ENCODE results near the gene MAP2K6. TPM values are rescaled to one million over a fixed set of nuclear protein-coding genes. Genes with fewer than 3 reads are reported as not detected.

MAP2K6 gene
- total RNA-seq, 1 donor from 2014 or later = 10.1 TPM

DNA sequence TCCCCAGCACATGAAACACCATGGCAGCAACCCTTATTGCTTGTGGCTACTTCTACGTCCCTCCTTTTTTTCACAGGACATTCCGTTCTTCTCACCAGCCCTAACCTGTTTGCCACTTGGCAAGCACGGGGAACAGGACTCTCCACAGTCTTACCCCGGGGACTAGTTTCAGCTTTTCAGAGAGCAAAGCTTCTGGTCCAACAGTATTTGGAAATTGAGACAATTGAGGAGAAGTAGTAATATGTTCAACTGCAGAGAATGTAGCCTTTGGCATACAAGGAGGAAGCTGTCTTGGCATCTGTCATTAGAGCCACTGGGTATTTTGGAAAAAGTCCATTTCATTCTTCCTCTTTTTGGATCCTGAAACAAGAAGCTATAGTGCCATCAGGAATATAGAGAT, 65.7 kb downstream of the MAP2K6 start:
- no peak overlapping the region for H3K4me3 ChIP-seq (ENCODE audit: insufficient read depth, low read depth, low read length)
- Mint-ChIP-seq H3K36me3 (ENCODE audit: low read depth, unreplicated experiment) (no peaks in the 10 kb centered on the region), H3K9me3 (ENCODE audit: unreplicated experiment) (no peaks in the 10 kb centered on the region), H3K4me3 (ENCODE audit: unreplicated experiment) (no peak overlapping the region), H3K27me3 (ENCODE audit: low read depth, unreplicated experiment) (no peaks in the 10 kb centered on the region), H3K27ac (ENCODE audit: unreplicated experiment) (no peak overlapping the region), H3K4me1 (ENCODE audit: low read depth, unreplicated experiment) (peaks cover 2% of the 10 kb centered on the region)
- H3K9me3 ChIP-seq (ENCODE audit: insufficient read depth, low read depth, low read length) = peaks cover 3% of the 10 kb centered on the region
- H4K20me1 ChIP-seq (ENCODE audit: insufficient read depth, low read length) = no peaks in the 10 kb centered on the region
- no peaks in the 10 kb centered on the region for H3K36me3 ChIP-seq (ENCODE audit: insufficient read depth, low read length)
- TF ChIP-seq, protein P1, sequence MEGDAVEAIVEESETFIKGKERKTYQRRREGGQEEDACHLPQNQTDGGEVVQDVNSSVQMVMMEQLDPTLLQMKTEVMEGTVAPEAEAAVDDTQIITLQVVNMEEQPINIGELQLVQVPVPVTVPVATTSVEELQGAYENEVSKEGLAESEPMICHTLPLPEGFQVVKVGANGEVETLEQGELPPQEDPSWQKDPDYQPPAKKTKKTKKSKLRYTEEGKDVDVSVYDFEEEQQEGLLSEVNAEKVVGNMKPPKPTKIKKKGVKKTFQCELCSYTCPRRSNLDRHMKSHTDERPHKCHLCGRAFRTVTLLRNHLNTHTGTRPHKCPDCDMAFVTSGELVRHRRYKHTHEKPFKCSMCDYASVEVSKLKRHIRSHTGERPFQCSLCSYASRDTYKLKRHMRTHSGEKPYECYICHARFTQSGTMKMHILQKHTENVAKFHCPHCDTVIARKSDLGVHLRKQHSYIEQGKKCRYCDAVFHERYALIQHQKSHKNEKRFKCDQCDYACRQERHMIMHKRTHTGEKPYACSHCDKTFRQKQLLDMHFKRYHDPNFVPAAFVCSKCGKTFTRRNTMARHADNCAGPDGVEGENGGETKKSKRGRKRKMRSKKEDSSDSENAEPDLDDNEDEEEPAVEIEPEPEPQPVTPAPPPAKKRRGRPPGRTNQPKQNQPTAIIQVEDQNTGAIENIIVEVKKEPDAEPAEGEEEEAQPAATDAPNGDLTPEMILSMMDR (IDR thresholded peaks at IDR 0.05; ENCODE audit: insufficient read depth, low read depth, low read length) = no peak
- no peak for TF ChIP-seq EZH2 (IDR thresholded peaks at IDR 0.05; ENCODE audit: insufficient read depth, low read length)
- no peak overlapping the region for H3K9ac ChIP-seq (ENCODE audit: low read length)
- H3K27me3 ChIP-seq (ENCODE audit: insufficient read depth, low read length) = no peaks in the 10 kb centered on the region
- H3K79me2 ChIP-seq (ENCODE audit: insufficient read depth, low read length) = no peaks in the 10 kb centered on the region
- no peak for FAIRE-seq
- no peak overlapping the region for H3K27ac ChIP-seq (ENCODE audit: low read depth, low read length)
- H3K4me1 ChIP-seq (ENCODE audit: insufficient read depth, low read length) = no peaks in the 10 kb centered on the region
- no peak overlapping the region for H2AFZ ChIP-seq (ENCODE audit: low read depth, low read length)
- no peak overlapping the region for H3K4me2 ChIP-seq (ENCODE audit: low read length)
- no peak for DNase-seq (ENCODE audit: low read depth)

DNA sequence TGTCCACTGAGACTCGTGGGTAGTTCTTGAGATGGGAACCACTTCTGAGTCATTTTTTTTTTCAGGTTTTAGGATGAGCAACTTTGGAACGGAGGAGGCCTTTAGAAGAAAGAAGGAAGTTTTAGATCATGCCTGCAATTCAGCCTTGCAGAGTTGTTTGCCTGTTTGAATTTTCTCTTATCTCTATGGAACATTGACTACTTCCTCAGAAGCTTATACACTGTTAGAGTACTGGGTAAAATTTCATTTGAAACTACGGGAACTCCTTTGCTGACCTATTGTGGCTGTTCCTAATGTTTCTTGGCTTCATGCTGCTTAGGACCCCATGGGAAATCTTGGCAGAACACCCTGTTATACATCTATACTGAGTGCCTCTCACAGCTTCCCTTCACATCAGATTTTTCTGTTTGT, 70.8 kb downstream of the MAP2K6 start:
- peaks cover 13% of the 10 kb centered on the region for H3K4me1 Mint-ChIP-seq (ENCODE audit: low read depth, unreplicated experiment)
- H3K4me1 ChIP-seq (ENCODE audit: insufficient read depth, low read length) = no peaks in the 10 kb centered on the region
- no peaks in the 10 kb centered on the region for H3K36me3 Mint-ChIP-seq (ENCODE audit: low read depth, unreplicated experiment)
- no peak overlapping the region for H3K4me2 ChIP-seq (ENCODE audit: low read length)
- no peaks in the 10 kb centered on the region for H3K27me3 ChIP-seq (ENCODE audit: insufficient read depth, low read length)
- no peaks in the 10 kb centered on the region for H3K27me3 Mint-ChIP-seq (ENCODE audit: low read depth, unreplicated experiment)
- H3K4me3 ChIP-seq (ENCODE audit: insufficient read depth, low read depth, low read length) = no peak overlapping the region
- no peak for FAIRE-seq
- H3K9me3 Mint-ChIP-seq (ENCODE audit: unreplicated experiment) = no peaks in the 10 kb centered on the region
- no peak overlapping the region for H3K4me3 Mint-ChIP-seq (ENCODE audit: unreplicated experiment)
- H3K36me3 ChIP-seq (ENCODE audit: insufficient read depth, low read length) = no peaks in the 10 kb centered on the region
- H2AFZ ChIP-seq (ENCODE audit: low read depth, low read length) = no peak overlapping the region
- H4K20me1 ChIP-seq (ENCODE audit: insufficient read depth, low read length) = no peaks in the 10 kb centered on the region
- peaks cover under 1% of the 10 kb centered on the region for H3K9me3 ChIP-seq (ENCODE audit: insufficient read depth, low read depth, low read length)
- no peak overlapping the region for H3K27ac ChIP-seq (ENCODE audit: low read depth, low read length)
- H3K27ac Mint-ChIP-seq (ENCODE audit: unreplicated experiment) = no peak overlapping the region
- H3K9ac ChIP-seq (ENCODE audit: low read length) = no peak overlapping the region
- no peak for DNase-seq (ENCODE audit: low read depth)
- TF ChIP-seq EZH2 (IDR thresholded peaks at IDR 0.05; ENCODE audit: insufficient read depth, low read length) = no peak
- TF ChIP-seq, protein P1 (IDR thresholded peaks at IDR 0.05; ENCODE audit: insufficient read depth, low read depth, low read length) = no peak
- no peaks in the 10 kb centered on the region for H3K79me2 ChIP-seq (ENCODE audit: insufficient read depth, low read length)

DNA sequence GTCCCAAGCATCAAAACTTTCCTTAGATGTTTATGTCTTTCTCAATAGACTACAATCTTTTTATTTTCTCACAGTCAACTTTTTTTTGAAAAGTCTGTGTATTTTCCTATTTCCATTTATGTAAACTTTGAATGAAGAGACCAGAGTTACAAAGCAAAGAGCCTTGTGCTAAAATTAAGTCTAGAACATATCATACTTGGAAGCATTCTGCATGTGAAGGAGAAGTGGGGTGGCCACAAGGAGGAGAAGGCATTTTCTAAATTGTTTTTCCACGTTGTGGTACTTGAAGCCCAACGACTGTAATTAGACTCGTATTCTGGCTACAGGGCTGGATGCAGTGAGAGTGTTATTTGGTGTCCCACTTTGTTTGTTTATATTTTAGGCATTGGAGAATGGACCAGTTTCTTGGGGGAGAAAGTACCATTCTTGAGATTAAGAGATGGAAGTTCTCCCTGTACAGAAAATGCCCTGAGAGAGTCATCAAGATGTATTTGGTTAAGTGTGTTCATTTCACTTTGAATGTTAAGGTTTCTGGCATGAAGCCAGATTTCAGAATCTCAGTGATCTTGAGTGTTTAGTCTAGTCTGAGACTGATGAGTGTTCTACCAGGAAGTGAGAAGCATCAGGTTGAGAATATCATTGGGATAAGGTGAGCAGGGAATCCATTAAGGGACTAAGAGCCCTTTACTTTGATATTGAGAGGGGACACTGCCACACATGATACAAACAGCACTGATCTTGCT, 71.6 kb downstream of the MAP2K6 start:
- no peak overlapping the region for H3K4me2 ChIP-seq (ENCODE audit: low read length)
- H3K9me3 ChIP-seq (ENCODE audit: insufficient read depth, low read depth, low read length) = no peaks in the 10 kb centered on the region
- no peak overlapping the region for H3K9ac ChIP-seq (ENCODE audit: low read length)
- no peaks in the 10 kb centered on the region for H3K4me1 ChIP-seq (ENCODE audit: insufficient read depth, low read length)
- no peak overlapping the region for H2AFZ ChIP-seq (ENCODE audit: low read depth, low read length)
- Mint-ChIP-seq H3K4me1 (ENCODE audit: low read depth, unreplicated experiment) (peaks cover 13% of the 10 kb centered on the region), H3K36me3 (ENCODE audit: low read depth, unreplicated experiment) (no peaks in the 10 kb centered on the region), H3K9me3 (ENCODE audit: unreplicated experiment) (no peaks in the 10 kb centered on the region), H3K27ac (ENCODE audit: unreplicated experiment) (no peak overlapping the region), H3K4me3 (ENCODE audit: unreplicated experiment) (no peak overlapping the region), H3K27me3 (ENCODE audit: low read depth, unreplicated experiment) (no peaks in the 10 kb centered on the region)
- H3K36me3 ChIP-seq (ENCODE audit: insufficient read depth, low read length) = no peaks in the 10 kb centered on the region
- no peaks in the 10 kb centered on the region for H3K79me2 ChIP-seq (ENCODE audit: insufficient read depth, low read length)
- no peaks in the 10 kb centered on the region for H4K20me1 ChIP-seq (ENCODE audit: insufficient read depth, low read length)
- FAIRE-seq (no peak), DNase-seq (ENCODE audit: low read depth) (peak; percentile 38)
- H3K27me3 ChIP-seq (ENCODE audit: insufficient read depth, low read length) = no peaks in the 10 kb centered on the region
- no peak for TF ChIP-seq EZH2 (IDR thresholded peaks at IDR 0.05; ENCODE audit: insufficient read depth, low read length)
- TF ChIP-seq, protein P1 (IDR thresholded peaks at IDR 0.05; ENCODE audit: insufficient read depth, low read depth, low read length) = no peak
- H3K27ac ChIP-seq (ENCODE audit: low read depth, low read length) = no peak overlapping the region
- H3K4me3 ChIP-seq (ENCODE audit: insufficient read depth, low read depth, low read length) = no peak overlapping the region

Measured in astrocyte (in vitro differentiated cells and primary cell).